Measurements from ENCODE around the gene MYLIP. TPM values are rescaled to one million over a fixed set of nuclear protein-coding genes. Genes with fewer than 3 reads are reported as not detected.

Gene MYLIP
- total and polyA plus RNA-seq, 12 donors, result 7.5 to 49.2 (median 28.8) TPM

DNA sequence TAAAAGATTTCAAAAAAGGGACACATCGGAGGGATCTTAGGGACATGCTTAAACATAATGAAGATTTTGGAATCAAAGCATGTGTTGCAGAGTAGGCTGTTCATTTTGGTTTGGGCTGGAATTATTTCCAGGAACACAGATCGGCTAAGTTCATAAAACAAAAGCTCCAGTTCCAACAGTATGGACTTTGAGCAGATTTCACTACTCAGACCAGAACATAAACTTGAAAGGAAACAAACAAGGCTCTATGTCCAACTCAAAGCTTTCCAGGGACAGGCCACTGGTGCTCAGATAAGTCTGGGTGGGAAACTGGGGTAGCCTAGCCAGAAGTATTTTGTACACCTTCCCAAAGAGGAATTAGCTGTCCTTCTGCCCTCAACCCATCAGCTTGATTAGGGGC, 58.3 kb downstream of the MYLIP start:
- Histone ChIP-seq H3K9me3 (replicated peaks in 1 of 3) (no peaks in the 10 kb centered on the region), H3K4me3 (no peak overlapping the region), H3K4me1 (replicated peaks in 1 of 2) (peaks cover 0 to 8% of the 10 kb centered on the region in 2 donors), H3K27me3 (no peaks in the 10 kb centered on the region), H3K36me3 (replicated peaks in 1 of 2) (no peaks in the 10 kb centered on the region), H3K27ac (no peak overlapping the region)
- no peak for TF ChIP-seq POLR2A (IDR thresholded peaks at IDR 0.05)
- TF ChIP-seq, protein P1, sequence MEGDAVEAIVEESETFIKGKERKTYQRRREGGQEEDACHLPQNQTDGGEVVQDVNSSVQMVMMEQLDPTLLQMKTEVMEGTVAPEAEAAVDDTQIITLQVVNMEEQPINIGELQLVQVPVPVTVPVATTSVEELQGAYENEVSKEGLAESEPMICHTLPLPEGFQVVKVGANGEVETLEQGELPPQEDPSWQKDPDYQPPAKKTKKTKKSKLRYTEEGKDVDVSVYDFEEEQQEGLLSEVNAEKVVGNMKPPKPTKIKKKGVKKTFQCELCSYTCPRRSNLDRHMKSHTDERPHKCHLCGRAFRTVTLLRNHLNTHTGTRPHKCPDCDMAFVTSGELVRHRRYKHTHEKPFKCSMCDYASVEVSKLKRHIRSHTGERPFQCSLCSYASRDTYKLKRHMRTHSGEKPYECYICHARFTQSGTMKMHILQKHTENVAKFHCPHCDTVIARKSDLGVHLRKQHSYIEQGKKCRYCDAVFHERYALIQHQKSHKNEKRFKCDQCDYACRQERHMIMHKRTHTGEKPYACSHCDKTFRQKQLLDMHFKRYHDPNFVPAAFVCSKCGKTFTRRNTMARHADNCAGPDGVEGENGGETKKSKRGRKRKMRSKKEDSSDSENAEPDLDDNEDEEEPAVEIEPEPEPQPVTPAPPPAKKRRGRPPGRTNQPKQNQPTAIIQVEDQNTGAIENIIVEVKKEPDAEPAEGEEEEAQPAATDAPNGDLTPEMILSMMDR (IDR thresholded peaks at IDR 0.05), result no peak
- intact Hi-C loops (cut with DNase I), result loop anchor here in 1 of 2 donors (10.0 kb wide), 1 partner anchor 52 kb away; no protein-coding TSS in a partner anchor
- no peak for DNase-seq
- 90 to 97% (median 92%) methylated on average over 2 of the region's 2 CpGs for WGBS, 4 donors

DNA sequence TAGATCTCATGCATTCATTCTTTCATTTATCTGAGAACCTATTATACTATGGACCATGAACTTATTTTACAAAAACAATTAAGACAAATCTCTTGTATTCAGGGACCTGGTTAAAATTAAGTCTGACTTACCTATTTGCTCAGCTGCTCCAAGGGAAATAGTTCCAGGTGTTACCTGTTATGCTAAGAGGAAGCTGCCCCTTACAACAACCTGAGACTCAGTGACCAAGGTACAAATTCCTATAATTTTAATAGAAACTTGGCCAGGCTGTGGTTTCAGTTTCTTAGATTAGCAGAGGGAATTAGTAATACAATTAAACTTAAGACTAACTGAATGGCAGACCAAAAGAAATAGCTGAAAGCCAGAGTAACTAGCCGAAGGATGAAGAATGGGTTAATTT, 61.3 kb downstream of the MYLIP start:
- Histone ChIP-seq H3K4me3 (no peak overlapping the region), H3K36me3 (replicated peaks in 1 of 2) (no peaks in the 10 kb centered on the region), H3K9me3 (replicated peaks in 1 of 3) (no peaks in the 10 kb centered on the region), H3K27me3 (no peaks in the 10 kb centered on the region), H3K27ac (no peak overlapping the region), H3K4me1 (replicated peaks in 1 of 2) (no peaks in the 10 kb centered on the region)
- DNase-seq, result no peak
- TF ChIP-seq POLR2A (IDR thresholded peaks at IDR 0.05), result no peak
- TF ChIP-seq, protein P1 (IDR thresholded peaks at IDR 0.05), result no peak
- WGBS, 4 donors, result 68 to 81% (median 77%) methylated on average over 1 of the region's 1 CpG
- intact Hi-C loops (cut with DNase I), result no loop called here

DNA sequence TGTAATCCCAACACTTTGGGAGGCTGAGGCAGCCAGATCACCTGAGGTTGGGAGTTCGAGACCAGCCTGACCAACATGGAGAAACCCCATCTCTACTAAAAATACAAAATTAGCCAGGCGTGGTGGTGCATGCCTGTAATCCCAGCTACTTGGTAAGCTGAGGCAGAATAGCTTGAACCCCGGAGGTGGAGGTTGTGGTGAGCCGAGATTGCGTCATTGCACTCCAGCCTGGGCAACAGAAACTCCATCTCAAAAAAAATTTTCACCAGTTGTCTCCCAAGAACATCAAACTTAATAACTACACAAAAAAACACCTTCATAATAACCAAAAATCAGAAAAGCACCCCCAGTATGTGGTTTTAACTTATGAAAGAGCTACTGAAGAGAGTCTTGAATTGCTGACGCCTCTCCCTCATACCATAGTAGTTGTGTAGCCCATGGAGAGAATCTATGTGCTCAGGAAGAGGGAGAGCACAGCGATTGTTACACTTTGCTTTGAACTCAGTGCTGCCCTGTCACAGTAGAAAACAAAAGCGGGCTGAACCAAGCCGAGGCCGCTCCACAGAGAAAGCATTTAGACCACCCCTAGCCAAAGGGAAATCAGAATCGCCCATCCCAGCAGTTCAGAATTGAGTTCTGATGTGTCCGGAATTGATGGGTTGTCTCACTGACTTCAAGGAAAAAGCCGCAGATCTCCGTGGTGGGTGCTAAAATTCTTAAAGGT, 67.5 kb downstream of the MYLIP start:
- no peak for DNase-seq
- TF ChIP-seq POLR2A (IDR thresholded peaks at IDR 0.05), result no peak
- TF ChIP-seq, protein P1 (IDR thresholded peaks at IDR 0.05), result no peak
- Histone ChIP-seq H3K27me3 (no peaks in the 10 kb centered on the region), H3K27ac (no peak overlapping the region), H3K36me3 (replicated peaks in 1 of 2) (no peaks in the 10 kb centered on the region), H3K4me1 (replicated peaks in 1 of 2) (no peaks in the 10 kb centered on the region), H3K9me3 (replicated peaks in 1 of 3) (no peaks in the 10 kb centered on the region), H3K4me3 (no peak overlapping the region)
- intact Hi-C loops (cut with DNase I), result no loop called here
- WGBS, 4 donors, result 83 to 90% (median 88%) methylated on average over 14 of the region's 14 CpGs

DNA sequence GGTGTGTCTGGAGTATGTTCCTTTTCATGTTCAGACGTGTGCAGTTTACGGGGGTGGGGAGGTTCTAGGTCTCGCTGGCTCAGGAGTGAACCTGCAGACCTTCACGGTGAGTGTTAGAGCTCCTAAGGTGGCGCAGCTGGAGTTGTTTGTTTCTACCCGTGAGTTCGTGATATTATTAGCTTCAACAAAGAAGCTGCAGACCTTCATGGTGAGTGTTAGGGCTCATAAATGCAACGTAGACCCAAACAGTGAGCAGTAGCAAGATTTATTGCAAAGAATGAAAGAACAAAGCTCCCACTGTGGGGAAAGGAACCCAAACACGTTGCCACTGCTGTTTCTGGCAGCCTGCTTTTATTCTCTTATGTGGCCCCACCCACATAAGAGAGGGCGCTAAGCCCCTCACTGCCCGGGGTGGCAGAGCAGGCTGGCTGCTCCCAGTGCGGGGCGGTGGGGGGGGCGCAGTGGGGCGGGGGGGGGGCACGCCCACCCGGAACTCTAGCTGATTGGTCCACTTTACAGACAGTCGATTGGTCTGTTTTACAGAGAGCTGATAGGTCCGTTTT, 68.2 kb downstream of the MYLIP start:
- intact Hi-C loops (cut with DNase I), result no loop called here
- DNase-seq, result no peak
- H3K4me3 ChIP-seq, result no peak overlapping the region
- no peaks in the 10 kb centered on the region for H3K9me3 ChIP-seq (replicated peaks in 1 of 3)
- H3K36me3 ChIP-seq (replicated peaks in 1 of 2), result no peaks in the 10 kb centered on the region
- H3K4me1 ChIP-seq (replicated peaks in 1 of 2), result no peaks in the 10 kb centered on the region
- 76 to 81% (median 78%) methylated on average over 14 to 19 of the region's 19 CpGs for WGBS, 4 donors
- no peaks in the 10 kb centered on the region for H3K27me3 ChIP-seq
- H3K27ac ChIP-seq, result no peak overlapping the region
- no peak for TF ChIP-seq POLR2A (IDR thresholded peaks at IDR 0.05)
- TF ChIP-seq, protein P1 (IDR thresholded peaks at IDR 0.05), result no peak

Small RNAs within 50 kb of the gene (microRNA-seq; reads per million reads assigned to microRNA genes)
- 0.28 to 0.89 (median 0.38) reads per million in 3 donors for gene MIR4639

Small RNAs within 50 kb of the gene (small RNA-seq; reads per million reads assigned to genes)
- 0 to 0.24 reads per million in 2 donors for gene MIR4639

Other genes with a start within 250 kb of the MYLIP start
- 10 to 100 TPM; 18.5 to 47.6 (median 22.5) TPM for gene GMPR, start 109.5 kb downstream of the MYLIP start, total RNA-seq
- 10 to 100 TPM; 17.0 to 49.1 (median 31.8) TPM for gene GMPR, start 109.5 kb downstream of the MYLIP start, polyA plus RNA-seq